ENCODE measurements around the gene COX20.

The COX20 gene

GRCh38 chr1:244820131-244820530, 15.3 kb upstream of the COX20 start:
- in situ Hi-C loops (cut with MboI; ENCODE audit: low sequenced_read_pairs): no loop called here

- in situ Hi-C loops (cut with MboI; ENCODE audit: low sequenced_read_pairs): no loop called here
Measured at GRCh38 chr1:244821134-244821533, 14.3 kb upstream of the COX20 start.

- in situ Hi-C loops (cut with MboI; ENCODE audit: low sequenced_read_pairs): no loop called here
Measured at GRCh38 chr1:244822878-244823277, 12.6 kb upstream of the COX20 start.

- in situ Hi-C loops (cut with MboI; ENCODE audit: low sequenced_read_pairs): loop anchor here (25.0 kb wide), 1 partner anchor 211 kb away; no protein-coding TSS in a partner anchor
Measured at GRCh38 chr1:244826712-244827111, 8.7 kb upstream of the COX20 start.

DNA sequence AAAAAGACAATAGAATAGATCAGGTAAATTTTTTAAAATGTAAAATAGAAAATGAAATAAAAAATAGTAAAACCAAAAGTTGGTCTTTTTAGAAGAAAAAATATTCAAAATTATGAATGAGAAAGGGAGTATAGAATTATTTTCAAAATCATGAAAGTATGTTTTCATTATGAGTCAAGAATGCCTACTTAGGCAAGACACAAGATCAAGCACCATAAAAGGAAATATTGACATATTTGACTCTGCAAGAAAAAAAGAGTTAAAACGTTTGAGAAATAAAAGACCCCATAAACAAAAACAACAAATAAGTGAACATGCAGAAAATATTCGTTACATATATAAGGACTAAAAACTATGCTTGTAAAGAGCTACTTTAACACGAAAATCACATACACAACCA, 4.8 kb upstream of the COX20 start:
- in situ Hi-C loops (cut with MboI; ENCODE audit: low sequenced_read_pairs): loop anchor here (25.0 kb wide), 1 partner anchor 207 kb away; no protein-coding TSS in a partner anchor

GRCh38 chr1:244833260-244833659, 2.2 kb upstream of the COX20 start:
- in situ Hi-C loops (cut with MboI; ENCODE audit: low sequenced_read_pairs): loop anchor here (25.0 kb wide), 1 partner anchor 204 kb away; no protein-coding TSS in a partner anchor

- in situ Hi-C loops (cut with MboI; ENCODE audit: low sequenced_read_pairs): loop anchor here (25.0 kb wide), 1 partner anchor 203 kb away; no protein-coding TSS in a partner anchor
Measured at GRCh38 chr1:244833734-244834542, 1.5 kb upstream of the COX20 start.

- in situ Hi-C loops (cut with MboI; ENCODE audit: low sequenced_read_pairs): loop anchor here (25.0 kb wide), 1 partner anchor 203 kb away; no protein-coding TSS in a partner anchor
Measured at GRCh38 chr1:244834543-244835275, 749 bp upstream of the COX20 start.

GRCh38 chr1:244836135-244836521, 670 bp downstream of the COX20 start:
- in situ Hi-C loops (cut with MboI; ENCODE audit: low sequenced_read_pairs): loop anchor here (25.0 kb wide), 1 partner anchor 201 kb away; no protein-coding TSS in a partner anchor

DNA sequence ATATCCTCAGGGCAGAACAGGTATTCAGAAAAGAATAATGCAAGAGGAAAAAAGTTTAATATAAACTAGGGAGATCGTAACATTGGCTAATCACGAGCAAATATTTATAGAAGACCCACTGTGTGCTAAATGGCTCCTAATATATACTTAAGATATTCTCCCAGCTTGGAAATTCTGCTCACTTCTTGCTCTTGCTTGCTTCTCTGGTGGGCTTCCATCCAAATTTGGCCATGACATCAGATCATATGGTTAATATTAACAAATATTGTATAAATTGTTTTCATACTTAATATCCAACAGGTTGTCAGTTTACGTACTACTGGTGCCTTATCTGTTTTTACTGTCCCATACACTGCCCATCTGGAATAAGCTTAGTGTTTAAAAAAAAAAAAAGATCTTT, 1.1 kb downstream of the COX20 start:
- in situ Hi-C loops (cut with MboI; ENCODE audit: low sequenced_read_pairs): loop anchor here (25.0 kb wide), 1 partner anchor 201 kb away; no protein-coding TSS in a partner anchor

GRCh38 chr1:244837597-244838258, 2.3 kb downstream of the COX20 start:
- in situ Hi-C loops (cut with MboI; ENCODE audit: low sequenced_read_pairs): loop anchor here (25.0 kb wide), 1 partner anchor 200 kb away; no protein-coding TSS in a partner anchor

DNA sequence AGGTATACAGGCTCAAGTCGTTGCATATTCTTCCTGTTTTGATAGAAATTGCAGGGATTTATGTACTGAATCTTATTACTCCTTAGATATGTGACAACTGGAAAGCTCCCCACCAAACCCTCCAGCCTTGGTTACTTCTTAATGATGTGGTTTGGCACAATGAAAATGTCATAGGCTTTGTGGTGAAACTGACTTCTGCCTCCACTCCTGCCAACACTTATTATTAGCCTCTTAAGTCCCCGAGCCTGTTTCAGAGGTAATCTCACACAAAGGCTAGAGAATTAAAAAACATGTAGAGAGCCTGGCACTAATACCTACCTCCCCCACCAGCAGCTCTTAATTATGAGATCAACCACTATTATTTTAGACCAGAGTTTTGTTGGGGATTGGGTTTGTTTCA, 4.2 kb downstream of the COX20 start:
- in situ Hi-C loops (cut with MboI; ENCODE audit: low sequenced_read_pairs): loop anchor here (25.0 kb wide), 1 partner anchor 198 kb away; no protein-coding TSS in a partner anchor

DNA sequence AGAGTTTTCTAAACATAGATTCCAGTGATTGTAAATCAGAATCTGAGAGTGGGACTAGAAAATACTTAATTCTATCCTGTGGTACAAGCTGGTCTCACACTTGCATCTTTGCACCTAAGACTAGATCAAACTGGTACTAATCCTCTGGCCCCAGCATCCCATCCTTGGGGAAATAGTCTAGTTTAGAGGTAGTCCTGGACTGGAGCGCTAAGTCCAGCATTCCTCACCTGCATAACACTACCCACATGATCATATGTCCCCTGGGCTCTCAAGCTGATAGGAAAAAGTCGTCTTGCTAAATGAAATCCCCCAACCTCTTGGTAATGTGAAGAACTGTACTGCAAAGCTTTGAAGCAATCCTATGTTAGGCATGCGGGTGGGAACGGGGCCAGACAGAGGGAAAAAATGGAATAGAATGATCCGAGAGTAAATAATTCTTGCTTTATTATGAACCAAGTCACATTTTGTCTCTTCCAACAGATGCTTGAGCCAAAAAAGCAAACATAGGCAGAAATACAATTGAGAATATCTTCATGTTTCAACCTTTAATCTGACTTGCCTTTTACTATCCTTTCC, 4.8 kb downstream of the COX20 start:
- in situ Hi-C loops (cut with MboI; ENCODE audit: low sequenced_read_pairs): loop anchor here (25.0 kb wide), 1 partner anchor 197 kb away; no protein-coding TSS in a partner anchor

GRCh38 chr1:244841273-244841927, 5.9 kb downstream of the COX20 start:
- in situ Hi-C loops (cut with MboI; ENCODE audit: low sequenced_read_pairs): loop anchor here (25.0 kb wide), 1 partner anchor 196 kb away; no protein-coding TSS in a partner anchor

- in situ Hi-C loops (cut with MboI; ENCODE audit: low sequenced_read_pairs): loop anchor here (25.0 kb wide), 1 partner anchor 194 kb away; no protein-coding TSS in a partner anchor
Measured at GRCh38 chr1:244843148-244843978, 7.9 kb downstream of the COX20 start.

DNA sequence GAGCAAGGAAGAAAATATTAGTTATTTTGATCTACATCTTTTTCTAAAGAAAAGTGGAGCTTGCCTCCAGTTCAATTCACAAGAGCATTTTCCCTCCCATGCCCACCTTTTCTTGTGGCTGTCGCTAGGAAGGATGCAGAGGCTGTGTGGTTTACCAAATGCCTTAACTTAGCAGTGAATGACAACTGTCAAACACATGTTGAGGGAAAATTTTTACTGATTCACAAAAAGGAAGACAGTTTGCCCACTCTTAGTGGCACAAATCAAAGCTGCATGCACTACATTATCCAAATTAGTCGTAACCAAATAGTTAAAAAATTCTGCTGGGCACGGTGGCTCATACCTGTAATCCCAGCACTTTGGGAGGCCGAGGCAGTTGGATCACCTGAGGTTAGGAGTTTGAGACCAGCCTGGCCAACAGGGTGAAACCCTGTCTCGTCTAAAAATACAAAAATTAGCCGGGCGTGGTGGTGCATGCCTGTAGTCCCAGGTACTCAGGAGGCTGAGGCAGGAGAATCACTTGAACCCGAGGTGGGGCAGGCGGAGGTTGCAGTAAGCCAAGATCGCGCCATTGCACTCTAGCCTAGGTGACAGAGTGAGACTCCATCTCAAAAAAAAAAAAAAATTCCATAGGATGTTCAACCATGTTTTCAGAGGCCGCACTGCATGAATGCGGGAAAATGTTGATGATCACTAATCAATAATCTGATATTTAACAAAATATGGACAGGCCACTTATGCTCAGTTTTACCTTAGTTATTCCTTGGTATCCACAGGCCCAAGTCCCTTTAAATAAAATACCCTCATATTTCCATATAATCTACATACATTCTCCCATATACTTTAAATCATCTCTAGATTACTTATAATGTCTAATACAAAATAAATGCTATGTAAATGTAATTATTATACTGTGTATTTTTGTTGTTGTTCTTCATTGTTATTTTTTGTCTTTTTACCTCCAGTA, 9.0 kb downstream of the COX20 start:
- in situ Hi-C loops (cut with MboI; ENCODE audit: low sequenced_read_pairs): loop anchor here (25.0 kb wide), 1 partner anchor 193 kb away; no protein-coding TSS in a partner anchor

DNA sequence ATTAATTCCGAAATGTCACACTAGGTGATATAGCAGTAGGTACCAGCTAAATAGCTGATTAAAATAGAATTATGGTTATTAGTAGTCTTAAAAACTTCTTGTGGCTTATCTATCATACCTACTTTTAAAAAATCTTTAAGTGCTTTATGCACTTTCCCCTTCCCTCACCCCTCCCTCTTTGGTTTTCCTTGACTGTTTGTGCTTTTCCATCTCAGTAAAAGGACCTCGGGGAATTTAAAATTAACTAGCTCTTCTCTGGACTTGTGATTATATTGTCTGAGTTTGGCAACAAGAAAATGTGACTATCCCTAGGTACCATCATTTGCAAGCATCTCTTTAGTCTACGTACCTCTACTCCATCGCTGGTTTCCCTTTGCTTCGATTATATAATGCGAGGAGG, 11.2 kb downstream of the COX20 start:
- in situ Hi-C loops (cut with MboI; ENCODE audit: low sequenced_read_pairs): loop anchor here (25.0 kb wide), 1 partner anchor 191 kb away; no protein-coding TSS in a partner anchor
